MM.1S (cell line): ENCODE data around the gene SMG6.

ENCODE experiments used
- DNase-seq: peaks from one replicate; pipeline ENCODE4 v3.0.0-alpha.2; 2015
- H2AFZ ChIP-seq: fragments of 300-600 bp; sonication (generic); 2 replicates; pipeline ENCODE4 v1.6.0; 2016; ENCODE audit warnings: antibody characterized with exemption, low read length
- H3F3A ChIP-seq: fragments of 300-600 bp; sonication (generic); 2 replicates; pipeline ENCODE4 v1.6.1; 2016; ENCODE audit warnings: mild to moderate bottlenecking, antibody characterized with exemption, low read length, moderate library complexity, mixed read lengths; ENCODE audit not compliant: insufficient read depth
- H3K27ac ChIP-seq: fragments of 300-600 bp; sonication (generic); 2 replicates; pipeline ENCODE4 v1.5.1; 2016; ENCODE audit warnings: mild to moderate bottlenecking, low read length
- H3K27me3 ChIP-seq: fragments of 300-600 bp; sonication (generic); replicated peaks from 2 replicates; pipeline ENCODE4 v1.6.0; 2016; ENCODE audit warnings: low read length; ENCODE audit not compliant: insufficient read depth
- H3K36me3 ChIP-seq: fragments of 300-600 bp; sonication (generic); replicated peaks from 2 replicates; pipeline ENCODE4 v1.6.1; 2016; ENCODE audit warnings: mild to moderate bottlenecking, low read length, mixed read lengths; ENCODE audit not compliant: insufficient read depth
- H3K4me1 ChIP-seq: fragments of 300-600 bp; sonication (generic); 2 replicates; pipeline ENCODE4 v1.6.1; 2016; ENCODE audit warnings: low read length, mixed read lengths
- H3K4me2 ChIP-seq: fragments of 300-600 bp; sonication (generic); 2 replicates; pipeline ENCODE4 v1.6.0; 2016; ENCODE audit warnings: low read depth, low read length
- H3K4me3 ChIP-seq: fragments of 300-600 bp; sonication (generic); 2 replicates; pipeline ENCODE4 v1.5.1; 2016; ENCODE audit warnings: low read length, mixed read lengths
- H3K79me2 ChIP-seq: fragments of 300-600 bp; sonication (generic); 2 replicates; pipeline ENCODE4 v1.6.1; 2016; ENCODE audit warnings: mixed run types, low read length, mixed read lengths
- H3K9ac ChIP-seq: fragments of 300-600 bp; sonication (generic); 2 replicates; pipeline ENCODE4 v1.6.1; 2016; ENCODE audit warnings: low read length, mixed read lengths
- H3K9me2 ChIP-seq: fragments of 300-600 bp; sonication (generic); replicated peaks from 2 replicates; pipeline ENCODE4 v1.6.1; 2016; ENCODE audit warnings: mild to moderate bottlenecking, low read length, mixed read lengths; ENCODE audit not compliant: insufficient read depth
- H3K9me3 ChIP-seq: fragments of 300-600 bp; sonication (generic); replicated peaks from 2 replicates; pipeline ENCODE4 v1.6.1; 2016; ENCODE audit warnings: mild to moderate bottlenecking, low read length, mixed read lengths; ENCODE audit not compliant: insufficient read depth
- H4K20me1 ChIP-seq: fragments of 300-600 bp; sonication (generic); 2 replicates; pipeline ENCODE4 v1.6.1; 2016; ENCODE audit warnings: mild to moderate bottlenecking, low read length, moderate library complexity, mixed read lengths; ENCODE audit not compliant: insufficient read depth
- EZH2 ChIP-seq: fragments of 300-600 bp; sonication (generic); optimal IDR thresholded peaks from 2 replicates; pipeline ENCODE3; 2017; ENCODE audit warnings: low read depth, mild to moderate bottlenecking, antibody characterized with exemption, low read length, mixed read lengths
- EZH2phosphoT487 ChIP-seq: fragments of 300-600 bp; sonication (generic); IDR thresholded peaks from 2 replicates; pipeline ENCODE4 v1.6.1; 2018; ENCODE audit warnings: antibody characterized with exemption, low read length
- TF ChIP-seq, protein P1 (sequence below): fragments of 300-600 bp; sonication (generic); IDR thresholded peaks from 2 replicates; pipeline ENCODE4 v1.5.1; 2016; ENCODE audit warnings: antibody characterized with exemption, low read length, mixed read lengths

Gene SMG6

DNA sequence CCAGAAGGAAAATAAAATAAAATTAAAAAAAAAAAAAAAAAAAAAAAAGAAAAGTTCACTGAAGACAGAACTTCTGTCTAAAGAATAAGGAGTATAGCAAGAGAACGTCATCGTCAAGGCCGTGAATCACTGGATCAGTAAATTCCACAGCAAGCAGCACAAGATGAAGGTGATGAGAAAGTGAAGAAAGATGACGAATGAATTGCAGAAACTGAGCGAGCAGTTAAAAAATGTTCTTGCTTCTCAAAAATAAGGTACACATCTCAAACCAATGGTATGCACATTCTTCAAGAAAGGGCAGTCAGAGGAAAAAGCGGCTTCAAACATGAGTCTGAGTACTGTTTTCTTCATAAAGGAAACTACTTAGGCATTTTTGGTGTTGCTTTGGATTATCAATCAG, 104.7 kb downstream of the SMG6 start:
- TF ChIP-seq EZH2phosphoT487 (no peak), EZH2 (no peak)
- TF ChIP-seq, protein P1, sequence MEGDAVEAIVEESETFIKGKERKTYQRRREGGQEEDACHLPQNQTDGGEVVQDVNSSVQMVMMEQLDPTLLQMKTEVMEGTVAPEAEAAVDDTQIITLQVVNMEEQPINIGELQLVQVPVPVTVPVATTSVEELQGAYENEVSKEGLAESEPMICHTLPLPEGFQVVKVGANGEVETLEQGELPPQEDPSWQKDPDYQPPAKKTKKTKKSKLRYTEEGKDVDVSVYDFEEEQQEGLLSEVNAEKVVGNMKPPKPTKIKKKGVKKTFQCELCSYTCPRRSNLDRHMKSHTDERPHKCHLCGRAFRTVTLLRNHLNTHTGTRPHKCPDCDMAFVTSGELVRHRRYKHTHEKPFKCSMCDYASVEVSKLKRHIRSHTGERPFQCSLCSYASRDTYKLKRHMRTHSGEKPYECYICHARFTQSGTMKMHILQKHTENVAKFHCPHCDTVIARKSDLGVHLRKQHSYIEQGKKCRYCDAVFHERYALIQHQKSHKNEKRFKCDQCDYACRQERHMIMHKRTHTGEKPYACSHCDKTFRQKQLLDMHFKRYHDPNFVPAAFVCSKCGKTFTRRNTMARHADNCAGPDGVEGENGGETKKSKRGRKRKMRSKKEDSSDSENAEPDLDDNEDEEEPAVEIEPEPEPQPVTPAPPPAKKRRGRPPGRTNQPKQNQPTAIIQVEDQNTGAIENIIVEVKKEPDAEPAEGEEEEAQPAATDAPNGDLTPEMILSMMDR, result no peak
- DNase-seq, result no peak
- H3K9me3 ChIP-seq, result no peaks in the 10 kb centered on the region
- H3K79me2 ChIP-seq, result no peaks in the 10 kb centered on the region
- H3K4me1 ChIP-seq, result no peaks in the 10 kb centered on the region
- no peak overlapping the region for H3K4me3 ChIP-seq
- H3K4me2 ChIP-seq, result no peak overlapping the region
- no peaks in the 10 kb centered on the region for H4K20me1 ChIP-seq
- no peaks in the 10 kb centered on the region for H3K36me3 ChIP-seq
- no peaks in the 10 kb centered on the region for H3K27me3 ChIP-seq
- no peak overlapping the region for H3K9ac ChIP-seq
- H3K27ac ChIP-seq, result no peak overlapping the region
- no peaks in the 10 kb centered on the region for H3K9me2 ChIP-seq
- no peak overlapping the region for H2AFZ ChIP-seq
- no peaks in the 10 kb centered on the region for H3F3A ChIP-seq

DNA sequence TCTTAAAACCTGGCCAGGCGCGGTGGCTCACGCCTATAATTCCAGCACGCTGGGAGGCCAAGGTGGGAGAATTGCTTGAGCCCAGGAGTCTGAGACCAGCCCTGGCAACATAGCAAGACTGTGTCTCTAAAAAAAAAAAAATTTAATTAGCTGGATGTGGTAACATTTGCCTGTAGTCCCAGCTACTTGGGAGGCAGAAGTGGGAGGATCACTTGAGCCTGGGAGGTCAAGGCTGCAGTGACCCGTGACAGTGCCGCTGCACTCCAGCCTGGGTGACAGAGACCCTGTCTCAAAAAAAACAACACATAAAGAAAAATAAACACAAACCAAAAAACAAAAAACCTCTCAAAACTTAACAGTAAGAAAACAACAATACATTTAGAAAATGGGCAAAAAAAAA, 106.3 kb downstream of the SMG6 start:
- no peaks in the 10 kb centered on the region for H3K36me3 ChIP-seq
- H3K9me3 ChIP-seq, result no peaks in the 10 kb centered on the region
- DNase-seq, result no peak
- H3K79me2 ChIP-seq, result no peaks in the 10 kb centered on the region
- H2AFZ ChIP-seq, result no peak overlapping the region
- H3K4me2 ChIP-seq, result no peak overlapping the region
- no peaks in the 10 kb centered on the region for H4K20me1 ChIP-seq
- 0 out of 2 replicates have a peak, but pooled peaks cover 6% of the 10 kb centered on the region for H3K4me1 ChIP-seq
- TF ChIP-seq, protein P1, result no peak
- TF ChIP-seq EZH2phosphoT487 (no peak), EZH2 (no peak)
- no peaks in the 10 kb centered on the region for H3K9me2 ChIP-seq
- H3K9ac ChIP-seq, result no peak overlapping the region
- H3K27me3 ChIP-seq, result no peaks in the 10 kb centered on the region
- no peak overlapping the region for H3K27ac ChIP-seq
- H3K4me3 ChIP-seq, result no peak overlapping the region
- H3F3A ChIP-seq, result no peaks in the 10 kb centered on the region

- no peak for DNase-seq
- H3K9me2 ChIP-seq, result no peaks in the 10 kb centered on the region
- no peak overlapping the region for H3K4me3 ChIP-seq
- H3K4me1 ChIP-seq, result 0 out of 2 replicates have a peak, but pooled peaks cover 6% of the 10 kb centered on the region
- no peak overlapping the region for H2AFZ ChIP-seq
- no peaks in the 10 kb centered on the region for H3K27me3 ChIP-seq
- no peaks in the 10 kb centered on the region for H4K20me1 ChIP-seq
- no peak overlapping the region for H3K27ac ChIP-seq
- H3K9ac ChIP-seq, result no peak overlapping the region
- TF ChIP-seq EZH2 (no peak), EZH2phosphoT487 (no peak)
- H3K9me3 ChIP-seq, result no peaks in the 10 kb centered on the region
- no peak overlapping the region for H3K4me2 ChIP-seq
- no peaks in the 10 kb centered on the region for H3F3A ChIP-seq
- no peaks in the 10 kb centered on the region for H3K79me2 ChIP-seq
- H3K36me3 ChIP-seq, result no peaks in the 10 kb centered on the region
Observed at GRCh38 chr17:2195729-2196128, 107.9 kb downstream of the SMG6 start.

GRCh38 chr17:2194889-2195335, 108.7 kb downstream of the SMG6 start:
- Histone ChIP-seq H3K9me2 (no peaks in the 10 kb centered on the region), H3K27me3 (no peaks in the 10 kb centered on the region), H2AFZ (no peak overlapping the region), H4K20me1 (no peaks in the 10 kb centered on the region), H3K9me3 (no peaks in the 10 kb centered on the region), H3K4me1 (0 out of 2 replicates have a peak, but pooled peaks cover 6% of the 10 kb centered on the region), H3F3A (no peaks in the 10 kb centered on the region), H3K27ac (no peak overlapping the region), H3K4me2 (no peak overlapping the region), H3K36me3 (no peaks in the 10 kb centered on the region), H3K9ac (no peak overlapping the region), H3K4me3 (no peak overlapping the region), H3K79me2 (no peaks in the 10 kb centered on the region)
- DNase-seq, result no peak
- TF ChIP-seq, protein P1, result no peak
- TF ChIP-seq EZH2, result no peak
- no peak for TF ChIP-seq EZH2phosphoT487
